Sigmoid colon (tissue), 3 donors: ENCODE results near the gene IQGAP2.

Experiments used
- CTCF ChIP-seq, 4 experiments: fragments of 450-650 bp in 3 of 4; fragments of 200-600 bp in 1 of 4; IDR thresholded peaks; one replicate each; pipeline ENCODE4 v1.5.1; 2016 to 2019; ENCODE audit warnings: antibody characterized with exemption in 4 of 4, mild to moderate bottlenecking in 3 of 4, moderate library complexity in 2 of 4
- POLR2A ChIP-seq, 2 donors: fragments of 450-650 bp; IDR thresholded peaks; one replicate each; pipeline ENCODE4 v1.6.1; 2016; ENCODE audit warnings: antibody characterized with exemption in 2 of 2, mild to moderate bottlenecking in 2 of 2, moderate library complexity in 2 of 2

- TF ChIP-seq CTCF (IDR thresholded peaks at IDR 0.05) (no peak), POLR2A (IDR thresholded peaks at IDR 0.05) (no peak)
Measured at GRCh38 chr5:76380346-76381066, 22.6 kb upstream of the IQGAP2 start.
